D341Med (cell line): ENCODE measurements around the gene CDH23.

ENCODE experiments used
- DNase-seq: peaks from one replicate; pipeline ENCODE4 v3.0.0; 2012; ENCODE audit warnings: low spot score

The CDH23 gene

DNA sequence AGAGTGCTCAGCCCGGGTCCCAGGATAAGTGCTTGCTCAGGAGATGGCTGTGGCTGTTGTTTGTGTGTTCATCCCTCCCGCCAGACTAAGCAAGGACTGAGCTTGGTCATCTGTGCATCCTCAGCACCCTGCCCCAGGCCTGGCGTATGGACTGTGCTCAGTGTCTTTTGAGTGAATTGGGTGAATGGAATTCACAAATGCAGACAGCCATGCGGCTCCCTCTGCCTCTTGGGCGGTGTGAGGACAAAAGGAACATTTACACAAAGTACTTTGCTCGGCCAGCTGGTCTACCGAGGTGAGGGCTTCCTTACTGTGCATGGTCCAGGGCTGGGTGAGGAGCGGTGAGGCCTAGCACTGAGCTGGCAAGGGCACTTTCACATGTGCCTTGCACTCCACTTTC, 120.2 kb downstream of the CDH23 start:
- no peak for DNase-seq

DNA sequence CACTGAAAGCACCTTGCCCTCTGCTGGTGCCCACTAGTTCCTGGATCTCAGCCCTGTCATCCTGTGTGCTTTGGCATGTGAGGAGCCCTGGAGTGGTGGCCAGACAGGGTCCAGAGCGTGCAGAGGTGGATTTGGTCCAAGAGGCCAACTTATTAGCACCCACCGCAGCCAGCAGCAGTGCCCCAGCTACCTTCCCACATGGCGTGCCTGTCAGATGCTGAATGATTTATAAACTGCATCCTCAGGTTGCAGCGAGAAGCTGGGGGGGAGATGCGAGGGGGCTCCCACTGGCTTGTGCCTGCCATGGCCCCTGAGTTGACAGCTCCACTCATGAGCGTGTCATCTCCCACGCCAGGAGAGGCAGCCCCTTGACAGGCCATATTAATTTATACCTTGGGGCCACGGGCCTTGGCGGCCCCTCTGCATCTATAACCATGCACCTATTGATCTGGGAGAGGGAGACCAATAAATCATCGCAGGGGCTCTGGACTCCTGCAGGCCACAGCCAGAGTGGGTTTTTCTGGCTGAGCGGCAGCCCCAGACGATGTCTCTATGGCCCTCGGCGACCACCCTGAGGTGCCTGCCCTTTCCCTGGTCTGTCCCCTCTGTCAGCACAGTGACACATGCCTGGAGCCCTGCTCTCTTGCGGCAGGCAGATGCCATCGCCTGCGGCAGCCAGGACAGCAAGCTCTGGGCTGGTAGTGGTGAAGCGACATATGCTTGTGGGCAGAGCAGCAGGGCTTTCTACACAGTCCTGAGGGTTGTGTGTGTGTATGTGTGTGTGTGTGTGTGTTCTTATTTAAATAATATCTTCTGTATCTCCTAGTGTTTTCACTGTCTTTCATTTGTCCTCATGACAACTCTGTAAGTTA, 120.8 kb downstream of the CDH23 start:
- no peak for DNase-seq

DNA sequence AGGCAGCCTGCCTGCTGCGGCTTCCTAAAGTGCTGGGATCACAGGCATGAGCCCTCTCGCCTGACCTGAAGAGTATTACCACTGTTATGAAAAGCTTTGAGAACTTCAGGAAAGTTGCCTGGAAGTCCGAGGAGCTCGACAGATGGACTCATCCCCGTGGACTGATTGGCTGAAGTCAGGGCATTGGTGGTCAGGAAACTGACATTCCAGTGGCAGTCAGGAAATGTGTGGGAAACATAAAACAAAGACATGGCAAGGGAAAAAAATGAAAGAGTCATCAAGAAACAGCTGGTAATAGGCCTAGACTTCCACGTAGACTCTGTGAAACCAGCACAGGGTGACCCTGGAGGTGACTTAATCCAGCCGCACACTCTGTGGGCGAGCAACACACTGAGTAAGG, 123.3 kb downstream of the CDH23 start:
- DNase-seq: no peak

DNA sequence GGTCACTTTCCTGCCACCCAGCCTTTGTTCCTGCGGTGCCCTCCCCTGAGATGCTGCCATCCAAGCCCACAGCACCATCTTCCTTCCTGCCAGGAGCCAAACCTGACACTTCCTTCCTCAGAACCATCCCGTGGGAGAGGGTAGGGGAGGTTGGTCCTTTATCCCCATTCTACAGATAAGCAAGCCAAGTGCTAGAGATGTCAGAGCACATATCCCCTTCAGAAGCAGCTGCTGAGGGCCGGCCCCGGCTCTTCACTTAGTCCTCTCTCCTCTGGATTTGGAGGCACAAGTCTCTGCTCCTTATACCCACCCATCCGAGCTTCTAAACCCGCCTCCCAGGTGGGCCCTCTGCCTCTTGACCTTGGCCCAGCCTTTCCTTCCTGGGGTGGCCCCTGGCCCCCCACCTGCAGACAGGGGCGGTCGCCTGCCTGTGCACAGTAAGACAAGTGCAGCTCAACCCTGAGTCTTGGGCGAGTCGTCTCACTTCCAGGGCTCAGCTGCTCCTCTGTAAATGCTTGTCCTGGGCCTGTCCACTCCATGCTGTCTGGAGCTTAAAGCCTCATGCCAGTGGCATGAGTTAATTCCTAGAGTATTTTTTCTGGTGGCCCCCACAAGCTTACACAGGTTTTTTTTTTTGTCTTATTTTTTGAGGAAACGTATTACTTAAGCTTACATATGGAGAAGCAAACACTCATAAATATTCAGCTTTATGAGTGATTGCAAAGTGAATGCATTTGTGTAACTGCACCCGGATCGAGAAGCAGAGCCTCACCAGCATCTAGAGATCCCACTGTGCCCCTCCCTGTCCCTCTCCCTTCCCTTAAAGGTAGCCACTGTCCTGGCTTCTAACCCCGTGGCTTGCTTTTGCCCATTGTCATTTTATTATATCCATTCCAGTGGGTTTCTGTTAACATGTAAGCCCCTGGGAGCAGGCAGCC, 125.1 kb downstream of the CDH23 start:
- no peak for DNase-seq

DNA sequence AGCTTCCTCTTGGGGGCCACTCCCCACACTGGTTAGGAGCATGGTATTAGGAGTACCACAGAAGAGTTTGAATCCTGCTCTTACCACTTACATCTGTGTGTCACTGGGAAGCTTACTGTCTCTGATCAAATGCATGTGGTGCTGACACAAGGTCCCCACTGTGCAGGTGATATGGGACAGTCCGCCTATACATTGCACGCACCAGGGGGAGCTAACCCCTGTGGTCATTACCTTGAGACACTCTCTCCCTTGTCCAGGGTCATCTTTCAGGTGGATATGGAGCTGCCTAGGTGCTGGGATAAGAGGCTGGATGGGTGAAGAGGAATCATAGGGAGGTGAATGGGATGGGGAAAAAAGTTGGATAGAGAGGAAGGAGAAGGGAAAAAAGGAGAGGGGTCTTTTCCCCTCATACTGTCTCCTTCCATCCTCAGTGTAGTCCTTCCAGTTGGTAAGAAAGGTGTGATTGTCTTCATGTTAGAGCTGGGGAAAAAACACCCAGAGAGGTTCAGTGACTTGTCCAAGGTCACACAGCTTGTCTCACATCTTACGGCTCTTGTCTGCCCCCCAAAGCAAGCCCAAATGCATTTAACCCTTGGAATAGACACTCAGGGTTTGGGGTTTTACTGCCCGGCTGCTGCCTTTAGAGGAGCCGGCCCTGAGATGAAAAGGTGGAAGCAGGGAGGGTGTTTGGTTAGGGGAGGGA, 125.9 kb downstream of the CDH23 start:
- DNase-seq: no peak

DNA sequence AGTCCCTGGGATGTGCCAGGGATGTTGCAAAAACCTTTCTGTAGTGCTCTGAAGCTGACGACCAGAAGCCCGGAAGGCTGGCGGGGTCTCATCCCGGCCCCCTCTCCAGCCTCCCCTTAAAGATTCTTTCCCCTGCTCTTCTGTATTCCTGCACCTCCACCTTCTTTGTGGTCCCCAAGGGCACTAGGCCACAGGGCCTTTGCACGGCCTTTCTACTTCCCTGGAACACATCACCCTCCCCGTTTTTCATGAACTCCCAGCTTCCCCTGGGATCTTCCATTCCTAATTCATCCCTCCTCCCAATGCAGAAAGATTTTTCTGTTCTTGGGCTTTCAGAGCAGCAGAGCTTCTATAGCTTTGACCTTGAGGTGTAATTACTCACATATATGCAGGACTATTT, 127.0 kb downstream of the CDH23 start:
- DNase-seq: no peak

DNA sequence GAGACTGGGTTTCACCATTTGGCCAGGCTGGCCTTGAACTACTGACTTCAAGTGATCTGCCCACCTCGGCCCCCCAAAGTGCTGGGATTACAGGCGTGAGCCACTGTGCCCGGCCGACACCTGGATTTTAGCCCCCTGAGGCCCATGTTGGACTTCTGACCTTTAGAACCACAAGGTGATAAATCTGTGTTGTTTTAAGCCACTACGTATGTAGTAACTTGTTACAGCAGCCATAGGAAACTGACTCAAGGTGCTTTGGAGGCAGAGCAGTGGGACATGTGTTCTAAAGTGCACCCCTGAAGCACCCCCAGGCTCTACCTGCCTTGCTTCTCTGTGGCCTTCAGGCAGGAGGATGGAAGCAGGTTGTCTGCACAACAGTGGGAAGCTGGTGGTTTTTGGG, 128.4 kb downstream of the CDH23 start:
- no peak for DNase-seq

DNA sequence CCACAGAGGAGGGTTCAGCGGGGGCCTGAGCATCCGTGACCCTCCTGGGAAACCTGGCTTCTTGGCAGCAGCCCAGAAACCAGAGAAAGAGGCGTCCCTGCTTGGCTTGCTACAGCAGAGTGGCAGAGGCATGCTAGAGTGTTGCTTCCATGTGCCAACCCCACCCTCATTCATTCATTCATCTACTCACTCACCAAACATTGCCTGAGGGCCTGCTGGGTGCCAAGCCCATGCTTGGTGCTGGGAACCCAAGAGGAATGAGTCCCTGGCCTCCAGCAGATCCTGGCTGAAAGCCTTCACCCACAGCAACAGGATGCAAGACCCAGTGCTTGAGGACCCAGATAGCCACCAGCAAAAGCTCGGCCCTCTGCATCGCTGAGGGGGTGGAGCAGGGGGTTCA, 129.0 kb downstream of the CDH23 start:
- no peak for DNase-seq

DNA sequence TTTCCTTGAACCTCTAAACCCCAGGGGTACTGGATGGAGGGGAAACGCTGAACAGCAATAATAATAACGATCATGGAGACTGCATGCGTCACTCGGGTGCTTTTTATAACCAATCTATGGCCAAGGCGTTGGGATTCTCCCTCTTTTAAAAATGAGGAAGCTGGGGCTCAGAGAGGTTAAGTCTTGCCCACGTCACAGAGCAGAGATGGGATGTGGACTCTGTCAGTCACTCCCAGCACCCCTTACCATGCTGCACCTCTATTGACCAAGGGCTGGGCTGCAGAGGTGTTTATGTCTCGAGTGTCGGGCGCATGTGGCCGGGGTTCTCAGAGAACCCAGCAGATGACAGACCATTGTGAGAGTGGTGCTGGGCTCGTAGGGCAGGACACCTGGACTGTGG, 129.9 kb downstream of the CDH23 start:
- no peak for DNase-seq

DNA sequence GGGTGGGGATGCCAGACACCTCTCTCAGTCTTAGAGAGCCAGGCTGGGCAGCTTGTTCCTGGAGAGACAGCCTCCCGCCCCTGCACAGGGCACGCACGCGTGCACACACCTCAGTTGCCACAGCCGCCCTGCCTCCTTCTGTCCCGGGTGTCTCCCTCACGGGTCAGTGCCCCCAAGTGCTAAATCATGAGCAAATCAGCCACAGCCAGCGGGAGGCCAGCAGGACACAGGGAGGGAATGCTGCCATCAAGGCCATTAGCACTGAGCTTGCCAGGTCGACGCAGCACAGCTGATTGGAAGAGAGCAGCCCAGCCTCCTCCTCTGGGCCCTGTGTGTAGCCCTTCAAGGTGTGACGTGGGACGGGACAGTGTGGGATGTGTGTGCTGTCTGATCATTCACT, 130.4 kb downstream of the CDH23 start:
- no peak for DNase-seq

DNA sequence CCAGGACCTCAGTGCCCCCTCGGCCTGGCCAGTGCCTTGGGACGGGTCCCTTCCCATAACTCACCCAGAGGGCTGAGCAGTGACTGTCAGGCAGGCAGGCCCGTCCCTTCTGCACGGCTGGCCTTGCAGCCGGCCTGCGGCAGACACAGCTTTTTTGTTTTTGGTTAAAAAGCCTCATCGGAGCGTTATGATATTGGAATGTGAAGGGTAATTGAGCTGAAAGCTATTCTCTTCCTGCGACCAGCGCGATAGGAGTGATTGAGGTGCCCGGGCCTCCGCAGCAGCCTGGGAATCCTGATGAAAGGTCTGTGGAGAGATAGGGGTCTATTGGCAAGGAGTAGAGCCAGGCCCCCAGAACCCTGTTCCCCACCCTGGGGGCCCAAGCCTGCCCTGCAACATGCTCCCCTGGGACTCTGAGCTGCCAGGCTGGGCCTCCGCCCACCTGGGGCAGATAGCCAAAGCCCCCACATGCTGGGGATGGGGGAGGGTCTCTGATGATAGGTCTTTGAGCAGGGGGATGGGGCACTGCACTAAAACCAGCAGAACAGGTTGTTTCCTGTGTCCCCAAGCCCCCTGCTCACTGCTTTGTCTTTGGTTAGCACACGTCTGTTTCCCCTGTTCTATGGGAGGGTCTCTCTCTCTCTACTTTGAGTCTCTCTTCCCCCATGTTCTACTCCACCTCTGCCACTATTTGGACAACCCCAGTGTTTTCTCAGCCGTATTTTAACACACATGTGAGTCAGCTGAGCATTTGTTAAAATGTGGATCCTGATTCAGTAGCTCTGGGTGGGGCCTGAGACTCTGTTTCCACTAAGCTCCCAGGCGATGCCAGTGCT, 131.9 kb downstream of the CDH23 start:
- DNase-seq: no peak

DNA sequence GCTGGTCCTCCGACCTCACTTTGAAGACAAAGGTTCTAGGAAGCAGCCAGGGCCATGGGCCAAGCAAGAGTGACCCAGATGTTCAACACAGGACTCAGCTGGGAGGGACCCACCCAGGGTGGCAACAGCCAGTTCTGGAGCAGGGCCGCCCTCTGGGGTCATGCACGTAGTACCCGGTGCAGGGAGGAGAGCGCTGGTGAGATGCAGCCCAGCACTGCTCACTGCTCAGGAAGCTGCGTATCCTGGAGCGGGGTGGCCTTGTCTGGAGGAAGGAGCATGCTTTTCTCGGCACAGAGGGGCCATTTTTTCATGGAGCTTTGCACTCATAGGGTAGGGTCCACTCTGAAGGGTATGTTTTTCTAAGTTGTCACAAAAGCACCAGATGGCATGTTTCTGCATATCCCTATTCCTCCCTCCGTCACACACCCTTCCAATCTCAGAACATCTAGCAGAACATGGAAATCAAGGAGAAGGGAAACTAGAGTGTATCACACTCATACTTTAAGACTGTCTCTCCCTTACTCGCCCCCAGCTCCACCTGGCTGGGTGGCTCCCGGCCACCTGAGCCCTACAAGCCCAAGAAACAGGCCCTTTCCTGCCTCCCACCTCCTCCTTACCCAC, 132.6 kb downstream of the CDH23 start:
- no peak for DNase-seq

DNA sequence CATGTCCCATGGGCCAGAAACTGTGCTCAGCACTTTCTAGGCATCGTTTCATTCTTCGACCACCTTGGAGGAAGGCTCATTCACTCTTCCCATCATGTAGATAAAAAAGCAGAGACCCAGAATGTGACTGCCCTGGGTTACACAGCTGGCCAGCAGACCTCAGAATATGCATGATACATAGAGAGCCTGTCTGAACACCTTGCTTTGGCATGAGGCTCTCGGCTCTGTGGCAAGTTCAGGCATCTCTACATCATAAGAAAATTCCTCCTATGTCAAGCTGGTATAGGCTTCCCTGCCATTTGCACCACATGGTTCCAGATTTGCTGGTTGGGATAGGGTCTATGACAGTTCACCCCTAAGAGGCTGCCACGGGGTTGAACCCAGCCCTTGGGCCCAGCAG, 134.1 kb downstream of the CDH23 start:
- no peak for DNase-seq

DNA sequence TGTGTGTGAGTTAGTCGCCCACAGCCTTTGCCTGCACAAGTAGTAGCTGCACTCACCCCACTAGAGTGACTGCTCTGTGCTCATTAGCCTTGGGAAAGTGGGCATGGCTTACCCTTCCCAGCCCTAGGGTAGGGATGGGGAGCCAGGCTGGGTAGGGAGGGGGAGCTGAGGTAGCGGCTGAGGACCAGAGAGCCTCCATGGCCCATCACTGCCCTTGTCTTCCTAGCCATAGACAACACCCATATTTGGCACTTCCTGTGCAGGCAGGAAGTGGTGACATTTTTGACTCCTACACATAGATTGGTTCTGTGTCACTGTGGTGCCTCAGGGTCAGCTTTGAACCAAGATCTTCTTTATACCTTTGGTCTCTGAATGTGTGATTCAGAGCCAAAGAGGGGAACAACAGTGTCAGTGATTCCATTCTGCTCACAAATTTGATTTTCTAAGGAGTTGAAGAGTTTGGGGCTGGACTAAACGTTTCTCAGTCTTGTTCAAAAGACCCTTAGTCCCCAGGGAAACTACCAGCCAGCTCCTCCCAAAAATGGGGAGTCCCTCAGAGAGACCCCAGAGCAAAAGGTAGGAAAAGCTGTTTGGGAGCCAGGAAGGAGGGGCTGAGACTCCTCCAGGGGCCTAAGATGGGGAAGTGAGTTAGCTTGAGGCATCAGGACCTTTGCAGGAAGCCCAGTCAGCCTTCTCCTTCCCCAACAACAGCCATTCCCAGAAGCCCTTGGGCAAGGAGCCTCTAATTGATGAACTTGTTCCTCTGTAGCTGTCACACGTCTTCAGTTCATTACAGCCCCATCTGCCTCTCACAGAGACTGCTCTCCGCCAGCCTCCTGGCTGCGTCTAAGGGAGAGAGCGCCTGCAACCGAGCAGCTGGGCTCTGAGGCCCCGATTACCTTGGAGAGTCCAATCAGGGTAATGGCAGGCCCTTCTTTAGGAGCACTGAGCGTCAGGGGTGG, 135.0 kb downstream of the CDH23 start:
- DNase-seq: no peak

DNA sequence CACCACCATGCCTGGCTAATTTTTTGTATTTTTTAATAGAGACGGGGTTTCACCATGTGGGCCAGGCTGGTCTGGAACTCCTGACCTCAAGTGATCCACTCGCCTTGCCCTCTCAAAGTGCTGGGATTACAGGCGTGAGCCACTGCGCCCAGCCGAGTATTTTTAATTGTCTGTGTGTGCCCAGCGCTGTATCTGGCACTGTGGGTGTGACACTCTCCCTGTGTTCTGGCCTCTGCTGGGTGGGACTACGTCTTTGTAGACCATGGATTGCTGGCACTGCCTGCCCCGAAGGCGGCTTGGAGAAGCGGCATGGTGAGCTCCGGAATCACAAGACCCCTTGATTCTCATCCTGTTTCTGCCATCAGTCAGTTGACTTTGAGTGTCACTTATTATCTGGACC, 136.2 kb downstream of the CDH23 start:
- no peak for DNase-seq

DNA sequence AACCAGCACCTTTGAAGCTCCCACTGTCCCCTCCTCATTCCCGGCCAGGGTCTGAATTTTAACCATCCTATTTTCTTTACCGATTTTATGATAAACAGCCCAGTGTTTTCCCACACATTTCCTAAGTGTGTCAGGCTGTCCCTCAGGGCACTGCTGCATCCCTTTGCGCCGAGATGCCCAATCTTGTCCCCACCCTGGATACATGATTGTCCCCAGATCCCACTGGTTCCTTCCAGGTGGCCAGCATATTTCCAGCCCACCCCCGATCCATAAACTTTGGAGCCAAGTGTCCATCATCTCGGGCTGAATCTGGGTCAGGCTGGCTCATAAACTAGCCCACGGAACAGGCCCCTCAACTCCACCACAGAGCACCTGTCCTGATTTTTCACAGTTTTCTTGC, 137.2 kb downstream of the CDH23 start:
- no peak for DNase-seq

DNA sequence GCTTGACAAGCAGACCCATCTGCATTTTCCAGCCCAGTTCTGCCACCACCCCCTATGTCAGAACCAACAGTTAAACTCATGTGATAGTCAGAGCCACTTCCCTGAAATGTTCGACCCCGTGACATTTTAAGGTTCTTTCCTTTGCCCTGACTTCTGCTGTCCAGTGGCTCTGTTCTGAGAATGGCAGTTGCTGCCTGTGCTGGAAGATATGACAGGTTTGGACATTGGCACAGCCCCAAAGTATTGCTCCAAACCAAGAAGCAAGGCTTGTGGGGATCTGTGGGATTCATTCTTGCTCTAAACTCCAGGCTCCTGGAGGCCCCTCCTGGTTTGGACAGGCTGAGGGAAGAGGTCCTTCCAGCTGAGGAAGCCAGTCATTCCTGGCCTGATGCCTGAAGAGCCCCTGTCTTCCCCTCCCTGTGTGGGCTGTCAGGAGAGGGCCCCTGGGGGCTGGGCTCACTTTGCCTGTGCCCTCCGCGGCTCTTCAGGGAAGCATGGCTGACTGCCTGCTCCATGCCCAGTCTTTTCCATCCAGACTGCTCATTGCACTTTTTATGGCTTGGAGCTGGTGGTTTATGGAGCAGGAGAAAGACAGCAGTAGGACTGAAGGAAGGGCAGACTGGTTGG, 138.0 kb downstream of the CDH23 start:
- DNase-seq: no peak

DNA sequence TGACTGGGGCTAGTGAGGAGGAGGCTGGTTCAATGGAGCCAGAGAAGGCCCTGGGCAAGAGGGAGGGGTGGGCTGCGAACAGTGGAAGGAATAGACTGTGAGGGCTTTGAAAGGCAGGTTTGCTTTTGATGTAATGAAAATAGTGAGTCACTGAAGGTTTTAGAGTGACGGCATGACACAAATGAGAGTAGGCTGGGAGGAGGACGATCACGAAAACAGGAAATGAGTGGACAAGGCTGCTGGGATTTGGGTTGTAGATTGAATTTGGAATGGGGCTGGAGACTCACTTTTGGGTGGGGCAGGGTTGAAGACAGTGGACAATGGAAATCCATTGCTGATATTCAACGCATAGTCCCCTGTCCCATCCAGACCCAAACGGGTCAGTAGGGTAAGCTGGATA, 139.6 kb downstream of the CDH23 start:
- DNase-seq: no peak

DNA sequence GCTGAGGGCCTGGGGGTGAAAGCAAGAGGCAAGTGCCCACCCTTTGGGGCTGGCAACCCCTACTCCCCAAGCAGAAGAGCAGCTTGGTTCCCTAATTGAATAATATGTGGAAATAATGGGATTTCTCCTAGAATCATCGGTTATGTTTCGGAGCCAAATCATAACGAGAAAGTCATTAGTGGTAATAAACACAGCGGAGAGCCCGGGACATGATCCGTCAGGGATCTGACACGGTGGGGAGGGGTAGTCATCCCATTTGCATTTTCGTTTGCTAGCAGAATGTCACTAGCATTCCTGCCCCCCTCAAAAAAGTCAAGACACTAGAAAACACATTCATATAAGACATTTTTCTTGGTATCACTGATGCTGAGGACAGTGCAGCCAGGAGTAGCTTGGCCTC, 140.4 kb downstream of the CDH23 start:
- no peak for DNase-seq

DNA sequence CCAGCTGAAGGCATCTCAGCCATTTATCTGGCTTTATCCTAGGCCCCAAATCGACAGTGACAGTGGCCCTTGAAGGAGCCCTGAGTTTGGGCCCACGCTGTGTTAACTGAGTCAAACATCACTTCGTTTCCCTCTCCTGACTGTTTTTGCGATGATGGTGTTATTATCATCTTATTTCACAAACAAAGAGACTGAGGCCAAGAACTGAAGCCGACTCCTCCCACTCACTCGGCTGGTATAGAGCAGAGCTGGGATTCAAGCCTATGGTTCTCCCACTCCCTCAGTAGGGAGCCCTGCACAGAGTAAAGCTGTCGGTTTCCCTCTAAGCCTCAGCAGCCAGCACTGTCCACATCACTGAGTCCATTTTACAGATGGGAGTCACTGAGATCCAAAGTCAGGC, 141.0 kb downstream of the CDH23 start:
- no peak for DNase-seq
